ENCODE data around the gene TRIM28. TPM values are rescaled to one million over a fixed set of nuclear protein-coding genes. Genes with fewer than 3 reads are reported as not detected.

TRIM28 gene
- total and polyA plus RNA-seq, 4 donors = 47.1 to 157 (median 84.2) TPM

GRCh38 chr19:58514564-58515022 is 29.3 kb upstream of the TRIM28 start:
- WGBS = 71% methylated on average over 3 of the region's 3 CpGs
- H3K9me3 ChIP-seq (ENCODE audit: control insufficient read depth in 4 of 4, low read length in 3 of 4) = no peaks in the 10 kb centered on the region
- peaks cover 16 to 76% (median 49%) of the 10 kb centered on the region in 4 donors for H3K4me1 ChIP-seq (ENCODE audit: control insufficient read depth in 4 of 4, insufficient read depth in 4 of 4, low read length in 3 of 4)
- H3K9ac ChIP-seq (ENCODE audit: low read depth in 1 of 2, low read length in 2 of 2) = no peak overlapping the region
- no peaks in the 10 kb centered on the region for H3K27me3 ChIP-seq (ENCODE audit: control insufficient read depth in 4 of 4, insufficient read depth in 4 of 4, low read length in 3 of 4)
- no peak for DNase-seq (ENCODE audit: low spot score)
- TF ChIP-seq HNF4G (IDR thresholded peaks at IDR 0.05) (no peak), ATF3 (IDR thresholded peaks at IDR 0.05) (no peak), SP1 (IDR thresholded peaks at IDR 0.05) (no peak), TAF1 (conservative IDR thresholded peaks at IDR 0.05) (no peak), ZBTB33 (IDR thresholded peaks at IDR 0.05) (no peak), FOXA1 (IDR thresholded peaks at IDR 0.05) (no peak), GABPA (IDR thresholded peaks at IDR 0.05 in 1 of 2, conservative IDR thresholded peaks at IDR 0.05 in 1 of 2) (no peak), JUND (IDR thresholded peaks at IDR 0.05) (no peak)
- peaks cover 0 to 9% (median 3%) of the 10 kb centered on the region in 4 donors for H3K36me3 ChIP-seq (ENCODE audit: control insufficient read depth in 4 of 4, insufficient read depth in 3 of 4, low read depth in 1 of 4, low read length in 3 of 4)
- H3K27ac ChIP-seq (ENCODE audit: low read depth in 1 of 2, low read length in 2 of 2) = no peak overlapping the region
- peak overlapping the region in 2 of 3 donors; percentile 42 to 45 for H3K4me3 ChIP-seq (ENCODE audit: low read depth in 1 of 3, low read length in 3 of 3)

- Histone ChIP-seq H3K4me3 (ENCODE audit: low read depth in 1 of 3, low read length in 3 of 3) (no peak overlapping the region), H3K36me3 (ENCODE audit: control insufficient read depth in 4 of 4, insufficient read depth in 3 of 4, low read depth in 1 of 4, low read length in 3 of 4) (peaks cover 0 to 9% (median 3%) of the 10 kb centered on the region in 4 donors), H3K9me3 (ENCODE audit: control insufficient read depth in 4 of 4, low read length in 3 of 4) (no peaks in the 10 kb centered on the region), H3K4me1 (ENCODE audit: control insufficient read depth in 4 of 4, insufficient read depth in 4 of 4, low read length in 3 of 4) (peaks cover 16 to 76% (median 48%) of the 10 kb centered on the region in 4 donors), H3K9ac (ENCODE audit: low read depth in 1 of 2, low read length in 2 of 2) (no peak overlapping the region), H3K27me3 (ENCODE audit: control insufficient read depth in 4 of 4, insufficient read depth in 4 of 4, low read length in 3 of 4) (no peaks in the 10 kb centered on the region), H3K27ac (ENCODE audit: low read depth in 1 of 2, low read length in 2 of 2) (no peak overlapping the region)
- WGBS = 88% methylated on average over 2 of the region's 2 CpGs
- DNase-seq (ENCODE audit: low spot score) = no peak
- TF ChIP-seq CTCF (IDR thresholded peaks at IDR 0.05; ENCODE audit: low read depth, low read length, missing input control) (no peak), REST (IDR thresholded peaks at IDR 0.05) (no peak), EGR1 (IDR thresholded peaks at IDR 0.05; ENCODE audit: low read depth in 2 of 2) (no peak), ZBTB33 (IDR thresholded peaks at IDR 0.05) (no peak), JUND (IDR thresholded peaks at IDR 0.05) (no peak), TAF1 (conservative IDR thresholded peaks at IDR 0.05) (no peak), RXRA (IDR thresholded peaks at IDR 0.05) (no peak), YY1 (IDR thresholded peaks at IDR 0.05) (no peak), FOXA1 (IDR thresholded peaks at IDR 0.05) (no peak), ATF3 (IDR thresholded peaks at IDR 0.05) (no peak), HNF4A (conservative IDR thresholded peaks at IDR 0.05) (no peak), SP1 (IDR thresholded peaks at IDR 0.05) (no peak), HNF4G (IDR thresholded peaks at IDR 0.05) (no peak), NR2F2 (IDR thresholded peaks at IDR 0.05) (no peak), GABPA (IDR thresholded peaks at IDR 0.05 in 1 of 2, conservative IDR thresholded peaks at IDR 0.05 in 1 of 2) (no peak), MAX (IDR thresholded peaks at IDR 0.05) (no peak)
Measured at GRCh38 chr19:58515259-58515658, 28.6 kb upstream of the TRIM28 start.
